Mesothelial cell of epicardium (in vitro differentiated cells): Measurements from ENCODE around the gene HLA-DRB5. TPM values are rescaled to one million over a fixed set of nuclear protein-coding genes. Genes with fewer than 3 reads are reported as not detected.
"Not testable (repeated sequence)": the region's sequence is repeated elsewhere in the genome, so short reads cannot be mapped to it uniquely, and the experiment has no call there.

ENCODE experiments used
- DNase-seq, 2 experiments: peaks; one replicate each; pipeline ENCODE4 v3.0.0; 2021; ENCODE audit warnings: low spot score in 2 of 2; ENCODE audit not compliant: unreplicated experiment in 2 of 2
- H3K27ac Mint-ChIP-seq: 2 replicates; pipeline ENCODE4 v1.8.0; 2021; ENCODE audit warnings: mixed read lengths
- H3K27me3 Mint-ChIP-seq: 2 replicates; pipeline ENCODE4 v1.8.0; 2021; ENCODE audit warnings: low read depth, mixed read lengths
- H3K36me3 Mint-ChIP-seq: 2 replicates; pipeline ENCODE4 v1.8.0; 2021; ENCODE audit warnings: mixed read lengths
- H3K4me1 Mint-ChIP-seq: 2 replicates; pipeline ENCODE4 v1.8.0; 2021; ENCODE audit warnings: mixed read lengths
- H3K4me3 Mint-ChIP-seq: 2 replicates; pipeline ENCODE4 v1.8.0; 2021; ENCODE audit warnings: mild to moderate bottlenecking, moderate library complexity, mixed read lengths
- H3K9me3 Mint-ChIP-seq: 2 replicates; pipeline ENCODE4 v1.8.0; 2021; ENCODE audit warnings: mixed read lengths
- CTCF ChIP-seq: fragments of 200-600 bp; sonication (generic); IDR thresholded peaks from one replicate; pipeline ENCODE4 v1.5.0; 2021; ENCODE audit warnings: antibody characterized with exemption; ENCODE audit not compliant: unreplicated experiment
- total RNA-seq: library from RNA; stranded (reverse); gene quantifications from 3 replicates; pipeline ENCODE4 v1.2.1, GENCODE V29; 2021

HLA-DRB5 gene
- total RNA-seq, 1 donor from 2014 or later = 0.87 TPM

- H3K9me3 Mint-ChIP-seq = peaks cover under 1% of the 10 kb centered on the region
- no peak overlapping the region for H3K27ac Mint-ChIP-seq
- no peak overlapping the region for H3K4me3 Mint-ChIP-seq
- peaks cover 4% of the 10 kb centered on the region for H3K4me1 Mint-ChIP-seq
- peaks cover 5% of the 10 kb centered on the region for H3K27me3 Mint-ChIP-seq
- DNase-seq = no peak
- TF ChIP-seq CTCF = no peak
- H3K36me3 Mint-ChIP-seq = no peaks in the 10 kb centered on the region
Measured at GRCh38 chr6:32554116-32554965, 24.3 kb upstream of the HLA-DRB5 start.

- Mint-ChIP-seq H3K27ac (no peak overlapping the region), H3K9me3 (no peaks in the 10 kb centered on the region), H3K4me3 (no peak overlapping the region), H3K36me3 (no peaks in the 10 kb centered on the region), H3K4me1 (peaks cover 4% of the 10 kb centered on the region), H3K27me3 (peaks cover 5% of the 10 kb centered on the region)
- TF ChIP-seq CTCF = no peak
- DNase-seq = no peak
Measured at GRCh38 chr6:32553037-32553742, 23.1 kb upstream of the HLA-DRB5 start.

- no peaks in the 10 kb centered on the region for H3K9me3 Mint-ChIP-seq
- peaks cover 4% of the 10 kb centered on the region for H3K4me1 Mint-ChIP-seq
- no peaks in the 10 kb centered on the region for H3K27me3 Mint-ChIP-seq
- H3K4me3 Mint-ChIP-seq = no peak overlapping the region
- TF ChIP-seq CTCF = no peak
- no peaks in the 10 kb centered on the region for H3K36me3 Mint-ChIP-seq
- DNase-seq = no peak
- H3K27ac Mint-ChIP-seq = no peak overlapping the region
Measured at GRCh38 chr6:32551410-32551809, 21.3 kb upstream of the HLA-DRB5 start.

GRCh38 chr6:32539839-32540238 is 9.8 kb upstream of the HLA-DRB5 start:
- H3K36me3 Mint-ChIP-seq = no peaks in the 10 kb centered on the region
- no peak overlapping the region for H3K4me3 Mint-ChIP-seq
- DNase-seq = no peak
- H3K27ac Mint-ChIP-seq = no peak overlapping the region
- no peak for TF ChIP-seq CTCF
- no peaks in the 10 kb centered on the region for H3K27me3 Mint-ChIP-seq
- H3K4me1 Mint-ChIP-seq = no peaks in the 10 kb centered on the region
- H3K9me3 Mint-ChIP-seq = peaks cover 28% of the 10 kb centered on the region

GRCh38 chr6:32530431-32530793 is 325 bp upstream of the HLA-DRB5 start:
- not testable (repeated sequence) for H3K36me3 Mint-ChIP-seq, DNase-seq, H3K9me3 Mint-ChIP-seq, H3K4me3 Mint-ChIP-seq, H3K27ac Mint-ChIP-seq, H3K4me1 Mint-ChIP-seq
- peaks cover 23% of the 10 kb centered on the region for H3K27me3 Mint-ChIP-seq

GRCh38 chr6:32522302-32523047 is 7.6 kb downstream of the HLA-DRB5 start:
- Mint-ChIP-seq H3K36me3 (no peaks in the 10 kb centered on the region), H3K4me1 (peaks cover 21% of the 10 kb centered on the region), H3K27ac (no peak overlapping the region), H3K27me3 (peaks cover 52% of the 10 kb centered on the region), H3K4me3 (peak overlapping the region; percentile 72), H3K9me3 (no peaks in the 10 kb centered on the region)
- no peak for DNase-seq
- no peak for TF ChIP-seq CTCF
